ENCODE results near the gene MSH6. TPM values are rescaled to one million over a fixed set of nuclear protein-coding genes. Genes with fewer than 3 reads are reported as not detected.

MSH6 gene, protein sequence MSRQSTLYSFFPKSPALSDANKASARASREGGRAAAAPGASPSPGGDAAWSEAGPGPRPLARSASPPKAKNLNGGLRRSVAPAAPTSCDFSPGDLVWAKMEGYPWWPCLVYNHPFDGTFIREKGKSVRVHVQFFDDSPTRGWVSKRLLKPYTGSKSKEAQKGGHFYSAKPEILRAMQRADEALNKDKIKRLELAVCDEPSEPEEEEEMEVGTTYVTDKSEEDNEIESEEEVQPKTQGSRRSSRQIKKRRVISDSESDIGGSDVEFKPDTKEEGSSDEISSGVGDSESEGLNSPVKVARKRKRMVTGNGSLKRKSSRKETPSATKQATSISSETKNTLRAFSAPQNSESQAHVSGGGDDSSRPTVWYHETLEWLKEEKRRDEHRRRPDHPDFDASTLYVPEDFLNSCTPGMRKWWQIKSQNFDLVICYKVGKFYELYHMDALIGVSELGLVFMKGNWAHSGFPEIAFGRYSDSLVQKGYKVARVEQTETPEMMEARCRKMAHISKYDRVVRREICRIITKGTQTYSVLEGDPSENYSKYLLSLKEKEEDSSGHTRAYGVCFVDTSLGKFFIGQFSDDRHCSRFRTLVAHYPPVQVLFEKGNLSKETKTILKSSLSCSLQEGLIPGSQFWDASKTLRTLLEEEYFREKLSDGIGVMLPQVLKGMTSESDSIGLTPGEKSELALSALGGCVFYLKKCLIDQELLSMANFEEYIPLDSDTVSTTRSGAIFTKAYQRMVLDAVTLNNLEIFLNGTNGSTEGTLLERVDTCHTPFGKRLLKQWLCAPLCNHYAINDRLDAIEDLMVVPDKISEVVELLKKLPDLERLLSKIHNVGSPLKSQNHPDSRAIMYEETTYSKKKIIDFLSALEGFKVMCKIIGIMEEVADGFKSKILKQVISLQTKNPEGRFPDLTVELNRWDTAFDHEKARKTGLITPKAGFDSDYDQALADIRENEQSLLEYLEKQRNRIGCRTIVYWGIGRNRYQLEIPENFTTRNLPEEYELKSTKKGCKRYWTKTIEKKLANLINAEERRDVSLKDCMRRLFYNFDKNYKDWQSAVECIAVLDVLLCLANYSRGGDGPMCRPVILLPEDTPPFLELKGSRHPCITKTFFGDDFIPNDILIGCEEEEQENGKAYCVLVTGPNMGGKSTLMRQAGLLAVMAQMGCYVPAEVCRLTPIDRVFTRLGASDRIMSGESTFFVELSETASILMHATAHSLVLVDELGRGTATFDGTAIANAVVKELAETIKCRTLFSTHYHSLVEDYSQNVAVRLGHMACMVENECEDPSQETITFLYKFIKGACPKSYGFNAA (N-terminal part only)
- total RNA-seq (2014; rRNA removed; shearing (Covaris generic)): 205 and 311 TPM in 2 replicates
- 86.9 and 109 TPM in 2 replicates for polyA plus RNA-seq (2016; fragmentation: Nextera tagmentation; extraction: Ambion mirVana)
- long read RNA-seq, full-length matches to known transcripts: 2 of 36 reads
- long read RNA-seq, partial matches to known transcripts: 32 of 36 reads
- long read RNA-seq, other reads (novel, unspliced or antisense): 2 of 36 reads

DNA sequence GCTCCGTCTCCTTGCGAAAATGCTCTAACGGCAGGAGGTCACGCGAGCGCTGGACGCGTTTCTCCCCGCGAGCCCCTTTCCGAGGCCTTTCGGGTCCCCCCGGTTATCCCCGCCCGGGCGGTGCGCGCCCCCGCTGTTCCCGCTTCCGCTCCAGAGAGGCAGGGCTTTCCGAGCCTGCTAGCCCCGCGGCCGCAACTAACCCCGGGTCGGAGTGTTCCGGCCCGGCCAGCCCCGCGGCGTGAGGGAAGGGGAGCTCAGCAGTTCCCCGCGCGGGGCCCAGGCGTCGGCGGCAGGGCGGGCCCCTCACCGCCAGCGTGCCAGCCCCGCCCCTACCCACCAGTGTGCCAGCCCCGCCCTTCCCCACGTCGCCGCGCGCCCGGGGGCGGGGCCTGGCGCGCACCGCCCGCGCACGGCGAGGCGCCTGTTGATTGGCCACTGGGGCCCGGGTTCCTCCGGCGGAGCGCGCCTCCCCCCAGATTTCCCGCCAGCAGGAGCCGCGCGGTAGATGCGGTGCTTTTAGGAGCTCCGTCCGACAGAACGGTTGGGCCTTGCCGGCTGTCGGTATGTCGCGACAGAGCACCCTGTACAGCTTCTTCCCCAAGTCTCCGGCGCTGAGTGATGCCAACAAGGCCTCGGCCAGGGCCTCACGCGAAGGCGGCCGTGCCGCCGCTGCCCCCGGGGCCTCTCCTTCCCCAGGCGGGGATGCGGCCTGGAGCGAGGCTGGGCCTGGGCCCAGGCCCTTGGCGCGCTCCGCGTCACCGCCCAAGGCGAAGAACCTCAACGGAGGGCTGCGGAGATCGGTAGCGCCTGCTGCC, at the start of gene MSH6:
Gene MSH6 (plus strand): TSS at position 475 of the 815 bp plus-strand sequence. CDS start 89 bp downstream, at position 564.
- Histone ChIP-seq H3K27ac (ENCODE audit: low read depth) (peak within 1 kb of the TSS; percentile 99), H3K4me2 (peak within 1 kb of the TSS; percentile 99), H3K36me3 (ENCODE audit: insufficient read depth) (no peaks in the 10 kb centered on the region), H3K4me1 (ENCODE audit: insufficient read depth) (peaks cover 18% of the 10 kb centered on the region), H4K20me1 (replicated peaks; ENCODE audit: insufficient read depth) (peaks cover 37% of the 10 kb centered on the region), H2AFZ (peak within 1 kb of the TSS; percentile 95), H3F3A (replicated peaks; ENCODE audit: low read depth) (no peaks in the 10 kb centered on the region; the same call in 1 of the 2 replicates), H3K4me3 (peak within 1 kb of the TSS; percentile 98), H3K79me2 (replicated peaks; ENCODE audit: insufficient read depth) (peaks cover 41% of the 10 kb centered on the region), H3K9me2 (ENCODE audit: insufficient read depth) (no peaks in the 10 kb centered on the region), H3K27me3 (ENCODE audit: insufficient read depth) (no peaks in the 10 kb centered on the region)
- Mint-ChIP-seq H3K36me3 (ENCODE audit: low read depth) (peaks cover 25% of the 10 kb centered on the region), H3K27me3 (ENCODE audit: insufficient read depth, low read depth, poor library complexity) (peaks cover 11% of the 10 kb centered on the region), H3K4me1 (peaks cover 11% of the 10 kb centered on the region), H3K9me3 (no peaks in the 10 kb centered on the region; the same call in 2 of the 3 replicates), H3K27ac (peak within 1 kb of the TSS; percentile 98), H3K4me3 (peak within 1 kb of the TSS; percentile 94)
- peak; percentile 92 for DNase-seq (ENCODE audit: low spot score)
- ATAC-seq: peak; percentile 72
- no peak for TF ChIP-seq JUNB (IDR thresholded peaks at IDR 0.05; ENCODE audit: unreplicated experiment)
- no peak for TF ChIP-seq EZH2phosphoT487 (IDR thresholded peaks at IDR 0.05; ENCODE audit: unreplicated experiment)
- TF ChIP-seq STAT1 (IDR thresholded peaks at IDR 0.05; ENCODE audit: unreplicated experiment): no peak
- TF ChIP-seq, protein P1, sequence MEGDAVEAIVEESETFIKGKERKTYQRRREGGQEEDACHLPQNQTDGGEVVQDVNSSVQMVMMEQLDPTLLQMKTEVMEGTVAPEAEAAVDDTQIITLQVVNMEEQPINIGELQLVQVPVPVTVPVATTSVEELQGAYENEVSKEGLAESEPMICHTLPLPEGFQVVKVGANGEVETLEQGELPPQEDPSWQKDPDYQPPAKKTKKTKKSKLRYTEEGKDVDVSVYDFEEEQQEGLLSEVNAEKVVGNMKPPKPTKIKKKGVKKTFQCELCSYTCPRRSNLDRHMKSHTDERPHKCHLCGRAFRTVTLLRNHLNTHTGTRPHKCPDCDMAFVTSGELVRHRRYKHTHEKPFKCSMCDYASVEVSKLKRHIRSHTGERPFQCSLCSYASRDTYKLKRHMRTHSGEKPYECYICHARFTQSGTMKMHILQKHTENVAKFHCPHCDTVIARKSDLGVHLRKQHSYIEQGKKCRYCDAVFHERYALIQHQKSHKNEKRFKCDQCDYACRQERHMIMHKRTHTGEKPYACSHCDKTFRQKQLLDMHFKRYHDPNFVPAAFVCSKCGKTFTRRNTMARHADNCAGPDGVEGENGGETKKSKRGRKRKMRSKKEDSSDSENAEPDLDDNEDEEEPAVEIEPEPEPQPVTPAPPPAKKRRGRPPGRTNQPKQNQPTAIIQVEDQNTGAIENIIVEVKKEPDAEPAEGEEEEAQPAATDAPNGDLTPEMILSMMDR (conservative IDR thresholded peaks at IDR 0.05; ENCODE audit: low read depth in 2 of 2): no peak
- TF ChIP-seq CREB1 (CRISPR knock-in tag; IDR thresholded peaks at IDR 0.05; ENCODE audit: low read depth): peak; percentile 44
- TF ChIP-seq ZNF114 (CRISPR knock-in tag; IDR thresholded peaks at IDR 0.05): no peak
- TF ChIP-seq, protein P2, sequence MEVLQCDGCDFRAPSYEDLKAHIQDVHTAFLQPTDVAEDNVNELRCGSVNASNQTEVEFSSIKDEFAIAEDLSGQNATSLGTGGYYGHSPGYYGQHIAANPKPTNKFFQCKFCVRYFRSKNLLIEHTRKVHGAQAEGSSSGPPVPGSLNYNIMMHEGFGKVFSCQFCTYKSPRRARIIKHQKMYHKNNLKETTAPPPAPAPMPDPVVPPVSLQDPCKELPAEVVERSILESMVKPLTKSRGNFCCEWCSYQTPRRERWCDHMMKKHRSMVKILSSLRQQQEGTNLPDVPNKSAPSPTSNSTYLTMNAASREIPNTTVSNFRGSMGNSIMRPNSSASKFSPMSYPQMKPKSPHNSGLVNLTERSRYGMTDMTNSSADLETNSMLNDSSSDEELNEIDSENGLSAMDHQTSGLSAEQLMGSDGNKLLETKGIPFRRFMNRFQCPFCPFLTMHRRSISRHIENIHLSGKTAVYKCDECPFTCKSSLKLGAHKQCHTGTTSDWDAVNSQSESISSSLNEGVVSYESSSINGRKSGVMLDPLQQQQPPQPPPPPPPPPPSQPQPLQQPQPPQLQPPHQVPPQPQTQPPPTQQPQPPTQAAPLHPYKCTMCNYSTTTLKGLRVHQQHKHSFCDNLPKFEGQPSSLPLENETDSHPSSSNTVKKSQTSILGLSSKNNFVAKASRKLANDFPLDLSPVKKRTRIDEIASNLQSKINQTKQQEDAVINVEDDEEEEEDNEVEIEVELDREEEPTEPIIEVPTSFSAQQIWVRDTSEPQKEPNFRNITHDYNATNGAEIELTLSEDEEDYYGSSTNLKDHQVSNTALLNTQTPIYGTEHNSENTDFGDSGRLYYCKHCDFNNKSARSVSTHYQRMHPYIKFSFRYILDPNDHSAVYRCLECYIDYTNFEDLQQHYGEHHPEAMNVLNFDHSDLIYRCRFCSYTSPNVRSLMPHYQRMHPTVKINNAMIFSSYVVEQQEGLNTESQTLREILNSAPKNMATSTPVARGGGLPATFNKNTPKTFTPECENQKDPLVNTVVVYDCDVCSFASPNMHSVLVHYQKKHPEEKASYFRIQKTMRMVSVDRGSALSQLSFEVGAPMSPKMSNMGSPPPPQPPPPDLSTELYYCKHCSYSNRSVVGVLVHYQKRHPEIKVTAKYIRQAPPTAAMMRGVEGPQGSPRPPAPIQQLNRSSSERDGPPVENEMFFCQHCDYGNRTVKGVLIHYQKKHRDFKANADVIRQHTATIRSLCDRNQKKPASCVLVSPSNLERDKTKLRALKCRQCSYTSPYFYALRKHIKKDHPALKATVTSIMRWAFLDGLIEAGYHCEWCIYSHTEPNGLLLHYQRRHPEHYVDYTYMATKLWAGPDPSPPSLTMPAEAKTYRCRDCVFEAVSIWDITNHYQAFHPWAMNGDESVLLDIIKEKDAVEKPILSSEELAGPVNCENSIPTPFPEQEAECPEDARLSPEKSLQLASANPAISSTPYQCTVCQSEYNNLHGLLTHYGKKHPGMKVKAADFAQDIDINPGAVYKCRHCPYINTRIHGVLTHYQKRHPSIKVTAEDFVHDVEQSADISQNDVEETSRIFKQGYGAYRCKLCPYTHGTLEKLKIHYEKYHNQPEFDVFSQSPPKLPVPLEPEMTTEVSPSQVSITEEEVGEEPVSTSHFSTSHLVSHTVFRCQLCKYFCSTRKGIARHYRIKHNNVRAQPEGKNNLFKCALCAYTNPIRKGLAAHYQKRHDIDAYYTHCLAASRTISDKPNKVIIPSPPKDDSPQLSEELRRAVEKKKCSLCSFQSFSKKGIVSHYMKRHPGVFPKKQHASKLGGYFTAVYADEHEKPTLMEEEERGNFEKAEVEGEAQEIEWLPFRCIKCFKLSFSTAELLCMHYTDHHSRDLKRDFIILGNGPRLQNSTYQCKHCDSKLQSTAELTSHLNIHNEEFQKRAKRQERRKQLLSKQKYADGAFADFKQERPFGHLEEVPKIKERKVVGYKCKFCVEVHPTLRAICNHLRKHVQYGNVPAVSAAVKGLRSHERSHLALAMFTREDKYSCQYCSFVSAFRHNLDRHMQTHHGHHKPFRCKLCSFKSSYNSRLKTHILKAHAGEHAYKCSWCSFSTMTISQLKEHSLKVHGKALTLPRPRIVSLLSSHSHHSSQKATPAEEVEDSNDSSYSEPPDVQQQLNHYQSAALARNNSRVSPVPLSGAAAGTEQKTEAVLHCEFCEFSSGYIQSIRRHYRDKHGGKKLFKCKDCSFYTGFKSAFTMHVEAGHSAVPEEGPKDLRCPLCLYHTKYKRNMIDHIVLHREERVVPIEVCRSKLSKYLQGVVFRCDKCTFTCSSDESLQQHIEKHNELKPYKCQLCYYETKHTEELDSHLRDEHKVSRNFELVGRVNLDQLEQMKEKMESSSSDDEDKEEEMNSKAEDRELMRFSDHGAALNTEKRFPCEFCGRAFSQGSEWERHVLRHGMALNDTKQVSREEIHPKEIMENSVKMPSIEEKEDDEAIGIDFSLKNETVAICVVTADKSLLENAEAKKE (CRISPR knock-in tag; IDR thresholded peaks at IDR 0.05): no peak
- TF ChIP-seq, protein P3, sequence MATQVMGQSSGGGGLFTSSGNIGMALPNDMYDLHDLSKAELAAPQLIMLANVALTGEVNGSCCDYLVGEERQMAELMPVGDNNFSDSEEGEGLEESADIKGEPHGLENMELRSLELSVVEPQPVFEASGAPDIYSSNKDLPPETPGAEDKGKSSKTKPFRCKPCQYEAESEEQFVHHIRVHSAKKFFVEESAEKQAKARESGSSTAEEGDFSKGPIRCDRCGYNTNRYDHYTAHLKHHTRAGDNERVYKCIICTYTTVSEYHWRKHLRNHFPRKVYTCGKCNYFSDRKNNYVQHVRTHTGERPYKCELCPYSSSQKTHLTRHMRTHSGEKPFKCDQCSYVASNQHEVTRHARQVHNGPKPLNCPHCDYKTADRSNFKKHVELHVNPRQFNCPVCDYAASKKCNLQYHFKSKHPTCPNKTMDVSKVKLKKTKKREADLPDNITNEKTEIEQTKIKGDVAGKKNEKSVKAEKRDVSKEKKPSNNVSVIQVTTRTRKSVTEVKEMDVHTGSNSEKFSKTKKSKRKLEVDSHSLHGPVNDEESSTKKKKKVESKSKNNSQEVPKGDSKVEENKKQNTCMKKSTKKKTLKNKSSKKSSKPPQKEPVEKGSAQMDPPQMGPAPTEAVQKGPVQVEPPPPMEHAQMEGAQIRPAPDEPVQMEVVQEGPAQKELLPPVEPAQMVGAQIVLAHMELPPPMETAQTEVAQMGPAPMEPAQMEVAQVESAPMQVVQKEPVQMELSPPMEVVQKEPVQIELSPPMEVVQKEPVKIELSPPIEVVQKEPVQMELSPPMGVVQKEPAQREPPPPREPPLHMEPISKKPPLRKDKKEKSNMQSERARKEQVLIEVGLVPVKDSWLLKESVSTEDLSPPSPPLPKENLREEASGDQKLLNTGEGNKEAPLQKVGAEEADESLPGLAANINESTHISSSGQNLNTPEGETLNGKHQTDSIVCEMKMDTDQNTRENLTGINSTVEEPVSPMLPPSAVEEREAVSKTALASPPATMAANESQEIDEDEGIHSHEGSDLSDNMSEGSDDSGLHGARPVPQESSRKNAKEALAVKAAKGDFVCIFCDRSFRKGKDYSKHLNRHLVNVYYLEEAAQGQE (IDR thresholded peaks at IDR 0.05; ENCODE audit: unreplicated experiment): no peak

All from GM23338 (cell line).